GM12891 (cell line): Measurements from ENCODE around the gene COL5A1.

ENCODE experiments used
- POLR2A ChIP-seq: IDR thresholded peaks from 2 replicates; pipeline ENCODE4 v1.6.1; 2011; ENCODE audit warnings: low read depth, low read length, control low read depth
- POLR2AphosphoS5 ChIP-seq: IDR thresholded peaks from 2 replicates; pipeline ENCODE4 v1.6.1; 2011; ENCODE audit warnings: low read depth, low read length, control low read depth
- POU2F2 ChIP-seq: IDR thresholded peaks from 2 replicates; pipeline ENCODE4 v1.6.1; 2011; ENCODE audit warnings: low read depth, mild to moderate bottlenecking, control low read depth, low read length, moderate library complexity
- TAF1 ChIP-seq: IDR thresholded peaks from 2 replicates; pipeline ENCODE4 v1.6.1; 2011; ENCODE audit warnings: low read depth, low read length, control low read depth

- no peak for TF ChIP-seq POU2F2
- TF ChIP-seq POLR2A: no peak
- no peak for TF ChIP-seq POLR2AphosphoS5
- no peak for TF ChIP-seq TAF1
Observed at GRCh38 chr9:134716067-134716466, 74.5 kb downstream of the COL5A1 start.
